GM18517 (cell line): ENCODE results near the gene PGM2L1.
A peak's percentile ranks its signal among the peaks of the same experiment; 100 is the strongest.
"Not testable (repeated sequence)": the region's sequence is repeated elsewhere in the genome, so short reads cannot be mapped to it uniquely, and the experiment has no call there.

Source experiments
- ATAC-seq: cut with Tn5 transposase; IDR thresholded peaks from one replicate; pipeline ENCODE4 v1.9.1; 2021; ENCODE audit warnings: mild to moderate bottlenecking, moderate library complexity; ENCODE audit not compliant: unreplicated experiment

The PGM2L1 gene

GRCh38 chr11:74398244-74399159, at the start of gene PGM2L1:
Gene PGM2L1, minus strand, starts transcription at chr11:74398433. Its CDS starts 272 bp downstream, at chr11:74398161.
- peak; percentile 93 for ATAC-seq

- no peak for ATAC-seq
These were observed 49.5 kb upstream of the PGM2L1 start for GRCh38 chr11:74447720-74448119.

- no peak for ATAC-seq
These were observed 48.3 kb upstream of the PGM2L1 start for GRCh38 chr11:74446532-74446938.

- no peak for ATAC-seq
These were observed 46.1 kb upstream of the PGM2L1 start for GRCh38 chr11:74444173-74444826.

GRCh38 chr11:74443071-74443864, 45.0 kb upstream of the PGM2L1 start:
- ATAC-seq, result no peak

- ATAC-seq, result no peak
These were observed 44.4 kb upstream of the PGM2L1 start for GRCh38 chr11:74442636-74443035.

GRCh38 chr11:74438681-74439080, 40.4 kb upstream of the PGM2L1 start:
- no peak for ATAC-seq

- no peak for ATAC-seq
These were observed 39.3 kb upstream of the PGM2L1 start for GRCh38 chr11:74437441-74438042.

GRCh38 chr11:74434528-74434927, 36.3 kb upstream of the PGM2L1 start:
- ATAC-seq, result no peak

- no peak for ATAC-seq
These were observed 31.0 kb upstream of the PGM2L1 start for GRCh38 chr11:74429205-74429604.

- no peak for ATAC-seq
These were observed 29.2 kb upstream of the PGM2L1 start for GRCh38 chr11:74427384-74427886.

GRCh38 chr11:74425100-74425499, 26.9 kb upstream of the PGM2L1 start:
- ATAC-seq, result no peak

GRCh38 chr11:74418509-74418895, 20.3 kb upstream of the PGM2L1 start:
- ATAC-seq, result no peak

GRCh38 chr11:74417860-74418508, 19.8 kb upstream of the PGM2L1 start:
- no peak for ATAC-seq

- no peak for ATAC-seq
These were observed 19.2 kb upstream of the PGM2L1 start for GRCh38 chr11:74417379-74417804.

- not testable (repeated sequence) for ATAC-seq
These were observed 18.7 kb upstream of the PGM2L1 start for GRCh38 chr11:74416974-74417373.

- ATAC-seq, result no peak
These were observed 14.6 kb upstream of the PGM2L1 start for GRCh38 chr11:74412733-74413359.

- ATAC-seq, result no peak
These were observed 14.1 kb upstream of the PGM2L1 start for GRCh38 chr11:74412321-74412720.

- no peak for ATAC-seq
These were observed 11.4 kb upstream of the PGM2L1 start for GRCh38 chr11:74409633-74410032.
